GM19239 (cell line): ENCODE data around the gene ZKSCAN3.

Experiments used
- DNase-seq: peaks from one replicate; pipeline ENCODE4 v3.0.0; 2011; ENCODE audit warnings: low spot score; ENCODE audit not compliant: insufficient read length
- FAIRE-seq: peaks from 2 replicates; lab custom pipeline; 2011; peaks lifted over from hg19 to GRCh38; lab: Jason Lieb, UNC

The ZKSCAN3 gene

GRCh38 chr6:28413681-28414080 lies 63.9 kb downstream of the ZKSCAN3 start:
- no peak for FAIRE-seq

More at GRCh38 chr6:28413681-28414080, 63.9 kb downstream of the ZKSCAN3 start:
- DNase-seq = no peak
